K562 (cell line): ENCODE data around the gene ASIC3. TPM values are rescaled to one million over a fixed set of nuclear protein-coding genes. Genes with fewer than 3 reads are reported as not detected.
"Not testable (repeated sequence)": the region's sequence is repeated elsewhere in the genome, so short reads cannot be mapped to it uniquely, and the experiment has no call there.

Experiments used
- BRD9 ChIP-seq: fragments of 450-650 bp; IDR thresholded peaks from 2 replicates; pipeline ENCODE4 v1.6.1; 2018; ENCODE audit warnings: low read depth; ENCODE audit not compliant: partially characterized antibody
- CXXC5 ChIP-seq: fragments of 250-450 bp; sonication (Bioruptor Pico); IDR thresholded peaks from 2 replicates; pipeline ENCODE4 v1.8.0; 2022; ENCODE audit warnings: inconsistent platforms, mild to moderate bottlenecking, moderate library complexity
- ERF ChIP-seq: fragments of 450-650 bp; formaldehyde crosslinking; IDR thresholded peaks from 2 replicates; pipeline ENCODE4 v1.4.0; 2020; ENCODE audit warnings: mild to moderate bottlenecking, mixed read lengths
- KDM2B ChIP-seq: fragments of 250-450 bp; sonication (Bioruptor Pico); IDR thresholded peaks from 2 replicates; pipeline ENCODE4 v1.8.0; 2021; ENCODE audit warnings: mild to moderate bottlenecking, moderate library complexity
- NR2C2 ChIP-seq, 2 experiments: fragments of 200-800 bp in 1 of 2; sonication (Bioruptor generic) in 1 of 2; sonication (generic) in 1 of 2; formaldehyde crosslinking in 1 of 2; IDR thresholded peaks; 2 replicates each; pipeline versions ENCODE4 v1.6.1 to v1.8.0; 2016 to 2022; ENCODE audit warnings: mild to moderate bottlenecking in 1 of 2, missing compliant biosample characterization in 1 of 2, missing genetic modification characterization in 1 of 2, missing genetic modification reagents in 1 of 2
- PHB ChIP-seq: fragments of 250-450 bp; sonication (Bioruptor Pico); IDR thresholded peaks from 2 replicates; pipeline ENCODE4 v1.5.0; 2021
- REST ChIP-seq, 2 experiments: fragments of 450-650 bp; formaldehyde crosslinking in 1 of 2; IDR thresholded peaks; 2 replicates each; pipeline versions ENCODE4 v1.4.0 to v1.6.1; 2014 to 2020; ENCODE audit warnings: mild to moderate bottlenecking in 2 of 2, borderline replicate concordance in 1 of 2, low read depth in 1 of 2
- TAF7 ChIP-seq: fragments of 450-650 bp; IDR thresholded peaks from 2 replicates; pipeline ENCODE4 v1.6.1; 2016; ENCODE audit warnings: missing genetic modification characterization, missing compliant biosample characterization
- ZBTB11 ChIP-seq, 3 experiments: fragments of 200-800 bp in 1 of 3; fragments of 250-450 bp in 1 of 3; fragments of 450-650 bp in 1 of 3; sonication (Bioruptor Pico) in 1 of 3; sonication (Bioruptor generic) in 1 of 3; formaldehyde crosslinking in 1 of 3; IDR thresholded peaks; 2 replicates each; pipeline versions ENCODE4 v1.6.1 to v1.8.0; 2016 to 2022; ENCODE audit warnings: mild to moderate bottlenecking in 2 of 3, missing genetic modification characterization in 2 of 3, missing compliant biosample characterization in 1 of 3, moderate library complexity in 1 of 3
- ZNF24 ChIP-seq: fragments of 450-650 bp; IDR thresholded peaks from 2 replicates; pipeline ENCODE4 v1.6.1; 2016
- ZNF311 ChIP-seq: fragments of 250-450 bp; sonication (Bioruptor Pico); IDR thresholded peaks from 2 replicates; pipeline ENCODE4 v1.4.0; 2020; ENCODE audit warnings: mild to moderate bottlenecking, moderate library complexity
- ZNF445 ChIP-seq: fragments of 250-450 bp; sonication (Bioruptor Pico); IDR thresholded peaks from 2 replicates; pipeline ENCODE4 v1.4.0; 2020; ENCODE audit warnings: low read depth, mild to moderate bottlenecking, moderate library complexity
- ZNF740 ChIP-seq, 3 experiments: fragments of 200-800 bp in 1 of 3; sonication (Bioruptor generic) in 1 of 3; sonication (generic) in 1 of 3; formaldehyde crosslinking in 1 of 3; IDR thresholded peaks; 2 replicates each; pipeline versions ENCODE4 v1.6.1 to v1.8.0; 2016 to 2022; ENCODE audit warnings: mild to moderate bottlenecking in 2 of 3, missing compliant biosample characterization in 2 of 3, missing genetic modification characterization in 2 of 3, missing genetic modification reagents in 1 of 3
- polyA plus RNA-seq, 8 experiments: library from polyadenylated mRNA; depleted of rRNA in 4 of 8; stranded (reverse) in 5 of 8; unstranded in 3 of 8; fragments of >200 nt; fragmentation: Nextera tagmentation in 2 of 8; fragmentation: Illumina TruSeq in 1 of 8; extraction: Ambion mirVana in 2 of 8; extraction: Trizol in 1 of 8; gene quantifications; 2 replicates each; pipeline versions ENCODE4 v1.2.1 to v1.2.3, GENCODE V29; 2011 to 2014; ENCODE audit warnings: inconsistent platforms in 1 of 8, missing spikeins in 1 of 8
- total RNA-seq, 7 experiments: library from RNA; depleted of rRNA in 6 of 7; stranded (reverse); fragments of >200 nt in 6 of 7; fragmentation: Illumina TruSeq in 2 of 7; extraction: Trizol in 2 of 7; gene quantifications; 2 replicates each; pipeline versions ENCODE4 v1.2.1 to v1.2.3, GENCODE V29; 2011 to 2021; ENCODE audit warnings: low replicate concordance in 1 of 7

Gene ASIC3
- total and polyA plus RNA-seq, 9 of the 15 experiments (the other 6 are each of a cell fraction or from before 2014, with no cell fraction given), result 0.11 to 5.0 (median 0.87) TPM

GRCh38 chr7:151027728-151028130 lies 20.6 kb upstream of the ASIC3 start (continued):
- TF ChIP-seq REST (IDR thresholded peaks at IDR 0.05; ENCODE audit: borderline replicate concordance) (peak; percentile 11; the same call in 1 of the 2 replicates), TAF7 (tag) (0 out of 2 replicates have a peak, but pooled peaks have one; percentile 10), ZBTB11 (CRISPR knock-in tag; IDR thresholded peaks at IDR 0.05) (0 out of 6 replicates have a peak, but pooled peaks of 1 of the 3 experiments have one; percentile 6), ZNF311 (CRISPR knock-in tag) (peak; percentile 47; the same call in 1 of the 2 replicates), BRD9 (peak; percentile 16), ZNF445 (CRISPR knock-in tag) (0 out of 2 replicates have a peak, but pooled peaks have one; percentile 61), NR2C2 (CRISPR knock-in tag; IDR thresholded peaks at IDR 0.05) (0 out of 2 replicates have a peak, but pooled peaks have one; percentile 10), ZNF740 (CRISPR knock-in tag; IDR thresholded peaks at IDR 0.05) (peak; percentile 45; the same call in 1 of the 2 replicates), ERF (peak; percentile 71; the same call in 1 of the 2 replicates), KDM2B (CRISPR knock-in tag) (0 out of 2 replicates have a peak, but pooled peaks have one; percentile 41), ZNF24 (0 out of 2 replicates have a peak, but pooled peaks have one; percentile 6), CXXC5 (CRISPR knock-in tag) (0 out of 2 replicates have a peak, but pooled peaks have one; percentile 25), PHB (CRISPR knock-in tag) (peak; percentile 64; the same call in 1 of the 2 replicates)
- not testable (repeated sequence) for TF ChIP-seq REST (CRISPR knock-in tag; IDR thresholded peaks at IDR 0.05; ENCODE audit: low read depth); NR2C2 (tag; IDR thresholded peaks at IDR 0.05); ZNF740 (tag; IDR thresholded peaks at IDR 0.05)
